Keratinocyte (primary cell): ENCODE results near the gene ARHGEF16. TPM values are rescaled to one million over a fixed set of nuclear protein-coding genes. Genes with fewer than 3 reads are reported as not detected.

Source experiments
- DNase-seq: peaks from one replicate; pipeline ENCODE4 v3.0.0-alpha.2; 2011; ENCODE audit warnings: low read depth, missing footprints, low spot score
- FAIRE-seq: peaks from 2 replicates; lab custom pipeline; 2011; peaks lifted over from hg19 to GRCh38; lab: Jason Lieb, UNC
- H2AFZ ChIP-seq: 2 replicates; pipeline ENCODE4 v1.6.0; 2012; ENCODE audit warnings: low read length, control low read depth, inconsistent platforms; ENCODE audit not compliant: control insufficient read depth
- H3K27ac ChIP-seq: 2 replicates; pipeline ENCODE4 v1.5.1; 2011; ENCODE audit warnings: low read length; ENCODE audit not compliant: control insufficient read depth, insufficient read depth
- H3K27me3 ChIP-seq: 3 replicates; pipeline ENCODE4 v1.6.0; 2011; ENCODE audit warnings: low read length; ENCODE audit not compliant: control insufficient read depth, insufficient read depth; ENCODE audit errors: extremely low read depth
- H3K36me3 ChIP-seq, 2 experiments: 2 replicates in 1 of 2; 3 replicates in 1 of 2; pipeline ENCODE4 v1.5.1; 2011; ENCODE audit warnings: low read length in 2 of 2, mild to moderate bottlenecking in 1 of 2; ENCODE audit not compliant: control insufficient read depth in 2 of 2, insufficient read depth in 2 of 2; ENCODE audit errors: extremely low read depth in 1 of 2
- H3K4me1 ChIP-seq: 3 replicates; pipeline ENCODE4 v1.5.1; 2011; ENCODE audit warnings: low read length; ENCODE audit not compliant: control insufficient read depth, insufficient read depth; ENCODE audit errors: extremely low read depth
- H3K4me2 ChIP-seq: 3 replicates; pipeline ENCODE4 v1.6.0; 2011; ENCODE audit warnings: low read depth, low read length; ENCODE audit not compliant: control insufficient read depth, insufficient read depth; ENCODE audit errors: extremely low read depth
- H3K4me3 ChIP-seq, 3 experiments: fragments of 200-600 bp in 1 of 3; sonication (generic) in 1 of 3; 2 replicates in 2 of 3; 3 replicates in 1 of 3; pipeline ENCODE4 v1.5.1; 2011 to 2016; ENCODE audit warnings: low read length in 3 of 3, mild to moderate bottlenecking in 3 of 3, control low read depth in 2 of 3, inconsistent platforms in 1 of 3, low read depth in 1 of 3, mixed read lengths in 1 of 3, mixed run types in 1 of 3, moderate library complexity in 1 of 3; ENCODE audit not compliant: control insufficient read depth in 2 of 3, insufficient read depth in 2 of 3; ENCODE audit errors: extremely low read depth in 1 of 3
- H3K79me2 ChIP-seq: 2 replicates; pipeline ENCODE4 v1.6.0; 2012; ENCODE audit warnings: low read length; ENCODE audit not compliant: control insufficient read depth, insufficient read depth
- H3K9ac ChIP-seq: 3 replicates; pipeline ENCODE4 v1.6.0; 2011; ENCODE audit warnings: low read length; ENCODE audit not compliant: control insufficient read depth, insufficient read depth; ENCODE audit errors: extremely low read depth
- H3K9me1 ChIP-seq: 3 replicates; pipeline ENCODE4 v1.6.0; 2011; ENCODE audit warnings: low read length; ENCODE audit not compliant: control insufficient read depth, insufficient read depth; ENCODE audit errors: extremely low read depth
- H3K9me3 ChIP-seq: 2 replicates; pipeline ENCODE4 v1.5.1; 2012; ENCODE audit warnings: low read depth, low read length; ENCODE audit not compliant: control insufficient read depth
- H4K20me1 ChIP-seq: 3 replicates; pipeline ENCODE4 v1.6.0; 2011; ENCODE audit warnings: low read length; ENCODE audit not compliant: control insufficient read depth, insufficient read depth; ENCODE audit errors: extremely low read depth
- EZH2 ChIP-seq: IDR thresholded peaks from one replicate; pipeline ENCODE4 v1.6.1; 2012; ENCODE audit warnings: inconsistent platforms, mild to moderate bottlenecking, low read length, moderate library complexity
- dilution Hi-C: fragments of 300-500 bp; cut with MboI; formaldehyde crosslinking; loops from one replicate; pipeline ENCODE4 v1.7.0; 2020; ENCODE audit warnings: low sequenced_read_pairs; ENCODE audit not compliant: extremely low pct_ligation_motif_present
- polyA plus RNA-seq, 5 experiments: library from polyadenylated mRNA; depleted of rRNA in 3 of 5; stranded (reverse) in 3 of 5; stranded (forward) in 1 of 5; unstranded in 1 of 5; fragments of >200 nt; gene quantifications; 1 replicate in 1 of 5; 2 replicates in 3 of 5; 3 replicates in 1 of 5; pipeline versions ENCODE4 v1.2.1 to v1.2.3, GENCODE V29; 2011 to 2012; ENCODE audit warnings: missing spikeins in 2 of 5, low read depth in 1 of 5, low replicate concordance in 1 of 5
- TF ChIP-seq, protein P1 (sequence below), 3 experiments: IDR thresholded peaks in 1 of 3; conservative IDR thresholded peaks in 1 of 3; optimal IDR thresholded peaks in 1 of 3; 2 replicates in 2 of 3; 3 replicates in 1 of 3; pipeline versions ENCODE3 to v1.5.1; 2011; ENCODE audit warnings: low read length in 3 of 3, mild to moderate bottlenecking in 3 of 3, moderate library complexity in 2 of 3, control low read depth in 1 of 3, inconsistent platforms in 1 of 3; ENCODE audit not compliant: insufficient read depth in 2 of 3; ENCODE audit errors: extremely low read depth in 1 of 3

The ARHGEF16 gene
- polyA plus RNA-seq, 1 donor (not counting 4 experiments of a cell fraction or from before 2014, with no cell fraction given), result 6.2 TPM

DNA sequence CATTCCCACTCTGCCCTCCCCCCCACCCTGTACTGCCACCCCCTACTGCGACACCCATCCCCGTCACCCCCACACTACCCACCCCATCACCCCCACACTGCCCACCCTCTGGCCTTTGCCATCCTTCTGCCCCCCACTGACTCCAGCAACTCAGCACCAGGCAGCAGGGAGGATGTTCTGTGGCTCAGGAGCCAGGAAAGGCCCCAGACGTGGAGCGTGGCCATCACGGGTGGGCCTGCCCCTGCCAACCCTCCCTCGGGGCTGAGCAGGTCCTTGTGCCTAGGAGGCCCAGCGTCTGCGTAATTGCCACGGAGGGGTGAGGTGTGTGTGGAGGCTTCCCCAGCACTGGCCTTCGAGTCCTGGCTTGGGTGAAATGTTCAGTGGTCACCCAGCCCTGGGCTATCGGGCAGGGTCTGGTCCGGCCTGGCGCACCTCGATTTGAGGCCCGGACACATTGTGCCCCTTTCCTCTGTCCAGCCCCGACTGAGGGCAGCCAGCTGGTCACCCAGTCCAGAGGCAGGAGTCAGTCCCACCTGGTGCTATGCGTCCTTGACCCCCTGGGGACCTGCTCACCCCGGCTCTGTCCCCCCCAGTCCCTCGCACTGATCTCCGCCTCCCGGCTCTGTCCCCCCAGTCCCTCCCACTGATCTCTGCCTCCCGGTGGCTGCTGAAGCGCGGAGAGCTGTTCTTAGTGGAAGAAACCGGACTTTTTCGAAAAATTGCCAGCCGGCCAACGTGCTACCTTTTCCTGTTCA is 23.0 kb downstream of the ARHGEF16 start:
- H3K27me3 ChIP-seq, result no peaks in the 10 kb centered on the region
- H3K9me1 ChIP-seq, result no peaks in the 10 kb centered on the region
- H3K79me2 ChIP-seq, result no peaks in the 10 kb centered on the region
- H3K36me3 ChIP-seq, result peaks cover 0 to 13% of the 10 kb centered on the region in 2 experiments
- H4K20me1 ChIP-seq, result peaks cover under 1% of the 10 kb centered on the region
- DNase-seq (no peak), FAIRE-seq (no peak)
- no peak overlapping the region for H3K4me2 ChIP-seq
- peaks cover 26% of the 10 kb centered on the region for H3K4me1 ChIP-seq
- no peak overlapping the region for H3K27ac ChIP-seq
- no peaks in the 10 kb centered on the region for H3K9me3 ChIP-seq
- no peak overlapping the region for H3K9ac ChIP-seq
- TF ChIP-seq, protein P1, sequence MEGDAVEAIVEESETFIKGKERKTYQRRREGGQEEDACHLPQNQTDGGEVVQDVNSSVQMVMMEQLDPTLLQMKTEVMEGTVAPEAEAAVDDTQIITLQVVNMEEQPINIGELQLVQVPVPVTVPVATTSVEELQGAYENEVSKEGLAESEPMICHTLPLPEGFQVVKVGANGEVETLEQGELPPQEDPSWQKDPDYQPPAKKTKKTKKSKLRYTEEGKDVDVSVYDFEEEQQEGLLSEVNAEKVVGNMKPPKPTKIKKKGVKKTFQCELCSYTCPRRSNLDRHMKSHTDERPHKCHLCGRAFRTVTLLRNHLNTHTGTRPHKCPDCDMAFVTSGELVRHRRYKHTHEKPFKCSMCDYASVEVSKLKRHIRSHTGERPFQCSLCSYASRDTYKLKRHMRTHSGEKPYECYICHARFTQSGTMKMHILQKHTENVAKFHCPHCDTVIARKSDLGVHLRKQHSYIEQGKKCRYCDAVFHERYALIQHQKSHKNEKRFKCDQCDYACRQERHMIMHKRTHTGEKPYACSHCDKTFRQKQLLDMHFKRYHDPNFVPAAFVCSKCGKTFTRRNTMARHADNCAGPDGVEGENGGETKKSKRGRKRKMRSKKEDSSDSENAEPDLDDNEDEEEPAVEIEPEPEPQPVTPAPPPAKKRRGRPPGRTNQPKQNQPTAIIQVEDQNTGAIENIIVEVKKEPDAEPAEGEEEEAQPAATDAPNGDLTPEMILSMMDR (optimal IDR thresholded peaks at IDR 0.05 in 1 of 3, IDR thresholded peaks at IDR 0.05 in 1 of 3, conservative IDR thresholded peaks at IDR 0.05 in 1 of 3; ENCODE audit: extremely low read depth in 1 of 3, insufficient read depth in 2 of 3, low read length in 3 of 3), result no peak
- TF ChIP-seq EZH2, result no peak
- no peak overlapping the region for H2AFZ ChIP-seq
- dilution Hi-C loops, result no loop called here
- no peak overlapping the region for H3K4me3 ChIP-seq

DNA sequence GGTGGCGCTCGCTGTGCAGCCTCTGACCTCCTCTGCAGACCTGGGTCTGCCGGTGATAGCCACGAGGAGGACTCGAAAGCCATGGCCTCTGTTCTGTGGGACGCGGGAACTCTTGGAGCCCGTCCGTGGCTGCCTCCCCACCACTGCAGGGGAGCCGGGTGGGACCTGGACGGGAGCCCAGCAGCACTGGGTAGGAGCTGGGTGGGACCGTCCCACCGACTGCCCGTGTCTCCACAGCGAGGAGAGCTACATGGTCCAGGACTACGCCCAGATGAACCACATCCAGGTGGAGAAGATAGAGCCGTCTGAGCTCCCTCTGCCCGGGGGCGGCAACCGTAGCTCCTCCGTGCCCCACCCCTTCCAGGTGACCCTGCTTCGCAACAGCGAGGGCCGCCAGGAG is 23.7 kb downstream of the ARHGEF16 start:
- no peak overlapping the region for H3K4me3 ChIP-seq
- no peak overlapping the region for H3K9ac ChIP-seq
- no peaks in the 10 kb centered on the region for H3K79me2 ChIP-seq
- no peak for FAIRE-seq
- H3K4me2 ChIP-seq, result no peak overlapping the region
- dilution Hi-C loops, result no loop called here
- H3K27ac ChIP-seq, result no peak overlapping the region
- H3K4me1 ChIP-seq, result peaks cover 26% of the 10 kb centered on the region
- H3K9me1 ChIP-seq, result no peaks in the 10 kb centered on the region
- H3K27me3 ChIP-seq, result no peaks in the 10 kb centered on the region
- no peak for DNase-seq
- H2AFZ ChIP-seq, result no peak overlapping the region
- TF ChIP-seq, protein P1 (optimal IDR thresholded peaks at IDR 0.05 in 1 of 3, IDR thresholded peaks at IDR 0.05 in 1 of 3, conservative IDR thresholded peaks at IDR 0.05 in 1 of 3; ENCODE audit: extremely low read depth in 1 of 3, insufficient read depth in 2 of 3, low read length in 3 of 3), result no peak
- no peak for TF ChIP-seq EZH2
- peaks cover 0 to 13% of the 10 kb centered on the region in 2 experiments for H3K36me3 ChIP-seq
- H4K20me1 ChIP-seq, result no peaks in the 10 kb centered on the region
- no peaks in the 10 kb centered on the region for H3K9me3 ChIP-seq
